Gastroesophageal sphincter (tissue), 4 donors: ENCODE measurements around the gene CYP27A1. TPM values are rescaled to one million over a fixed set of nuclear protein-coding genes. Genes with fewer than 3 reads are reported as not detected.

Experiments used
- ATAC-seq: fragments of 150-250 bp; one replicate; pipeline ENCODE4 v1.9.1; 2016; ENCODE audit warnings: mild to moderate bottlenecking, moderate library complexity
- H3K27ac ChIP-seq, 4 donors: fragments of 200-600 bp; sonication (generic) in 3 of 4; 1 replicate in 3 of 4; 2 replicates in 1 of 4; pipeline ENCODE4 v1.5.1; 2016 to 2019
- H3K27me3 ChIP-seq: fragments of 200-600 bp; sonication (generic); one replicate; pipeline ENCODE4 v1.5.1; 2019
- H3K36me3 ChIP-seq, 2 donors: fragments of 200-600 bp; sonication (generic); one replicate each; pipeline ENCODE4 v1.5.1; 2019; ENCODE audit warnings: control low read depth in 1 of 2
- H3K4me1 ChIP-seq, 3 donors: fragments of 200-600 bp; sonication (generic); 1 replicate in 2 of 3; 2 replicates in 1 of 3; pipeline ENCODE4 v1.5.1; 2016 to 2019; ENCODE audit warnings: control low read depth in 2 of 3
- H3K4me3 ChIP-seq, 2 donors: fragments of 200-600 bp; sonication (generic); one replicate each; pipeline ENCODE4 v1.5.1; 2019; ENCODE audit warnings: mild to moderate bottlenecking in 1 of 2, moderate library complexity in 1 of 2
- H3K9me3 ChIP-seq, 3 donors: fragments of 200-600 bp; sonication (generic); one replicate each; pipeline ENCODE4 v1.5.1; 2017 to 2019; ENCODE audit warnings: control low read depth in 2 of 3
- CTCF ChIP-seq, 4 experiments: fragments of 200-600 bp in 2 of 4; fragments of 450-650 bp in 2 of 4; sonication (generic) in 1 of 4; IDR thresholded peaks; one replicate each; pipeline ENCODE4 v1.5.1; 2017 to 2019; ENCODE audit warnings: antibody characterized with exemption in 4 of 4, mild to moderate bottlenecking in 2 of 4, moderate library complexity in 2 of 4
- EP300 ChIP-seq: sonication (generic); formaldehyde crosslinking; IDR thresholded peaks from one replicate; pipeline ENCODE4 v1.6.1; 2017; ENCODE audit warnings: antibody characterized with exemption, mild to moderate bottlenecking
- POLR2A ChIP-seq, 2 donors: fragments of 450-650 bp; IDR thresholded peaks; one replicate each; pipeline ENCODE4 v1.6.1; 2017; ENCODE audit warnings: antibody characterized with exemption in 2 of 2, mild to moderate bottlenecking in 2 of 2, moderate library complexity in 1 of 2
- POLR2AphosphoS5 ChIP-seq: sonication (generic); formaldehyde crosslinking; IDR thresholded peaks from one replicate; pipeline ENCODE4 v1.6.1; 2017; ENCODE audit warnings: antibody characterized with exemption
- WGBS, 2 donors: methylation state at CpG; one replicate each; pipeline ENCODE4 v1.1.5; 2018; ENCODE audit warnings: low coverage in 1 of 2; 5-methylcytosine and 5-hydroxymethylcytosine counted together
- total RNA-seq, 4 donors: library from RNA; depleted of rRNA; stranded (reverse); fragments of >200 nt; gene quantifications; one replicate each; pipeline ENCODE4 v1.1.0, GENCODE V29; 2016

The CYP27A1 gene
- total RNA-seq, 4 donors from 2014 or later, result 20.9 to 29.0 (median 23.5) TPM

GRCh38 chr2:218861645-218862318 is 79.8 kb downstream of the CYP27A1 start:
- TF ChIP-seq CTCF (IDR thresholded peaks at IDR 0.05), result no peak
- TF ChIP-seq POLR2A (IDR thresholded peaks at IDR 0.05), result no peak
- no peak for TF ChIP-seq POLR2AphosphoS5
- no peak for TF ChIP-seq EP300
- Histone ChIP-seq H3K4me1 (peaks cover 0 to 32% (median 15%) of the 10 kb centered on the region in 3 donors), H3K27me3 (peaks cover 100% of the 10 kb centered on the region), H3K9me3 (no peaks in the 10 kb centered on the region), H3K36me3 (no peaks in the 10 kb centered on the region), H3K27ac (no peak overlapping the region), H3K4me3 (no peak overlapping the region)
- 30 to 67% methylated on average over 3 to 6 of the region's 7 CpGs for WGBS, 2 donors
- no peak for ATAC-seq

GRCh38 chr2:218863021-218863520 is 81.1 kb downstream of the CYP27A1 start:
- Histone ChIP-seq H3K4me1 (peaks cover 0 to 32% (median 15%) of the 10 kb centered on the region in 3 donors), H3K4me3 (no peak overlapping the region), H3K9me3 (no peaks in the 10 kb centered on the region), H3K36me3 (no peaks in the 10 kb centered on the region), H3K27me3 (peaks cover 100% of the 10 kb centered on the region), H3K27ac (no peak overlapping the region)
- no peak for TF ChIP-seq CTCF (IDR thresholded peaks at IDR 0.05)
- WGBS, 2 donors, result 55% methylated on average over 3 of the region's 3 CpGs; no CpG with 5 or more reads in 1 of the 2 donors
- no peak for ATAC-seq

Other genes with a start within 250 kb of the CYP27A1 start
- 10 to 100 TPM in 1 of 4 donors, 1 to 10 TPM in 3; 8.3 to 17.4 (median 9.0) TPM for gene USP37, start 213.8 kb upstream of the CYP27A1 start, total RNA-seq
- 10 to 100 TPM; 27.5 to 35.3 (median 32.3) TPM for gene CNOT9, start 213.3 kb upstream of the CYP27A1 start, total RNA-seq
- gene PLCD4, start 174.2 kb upstream of the CYP27A1 start, total RNA-seq, result 10 to 100 TPM in 2 of 4 donors, 1 to 10 TPM in 2; 1.6 to 18.8 (median 9.3) TPM
- 10 to 100 TPM; 10.8 to 33.3 (median 24.6) TPM for gene ZNF142, start 122.5 kb upstream of the CYP27A1 start, total RNA-seq
- gene BCS1L, start 122.5 kb upstream of the CYP27A1 start, total RNA-seq, result 10 to 100 TPM; 24.3 to 37.4 (median 29.9) TPM
- 10 to 100 TPM; 16.3 to 24.6 (median 17.7) TPM for gene RNF25, start 110.1 kb upstream of the CYP27A1 start, total RNA-seq
- 10 to 100 TPM; 16.7 to 36.6 (median 22.2) TPM for gene STK36, start 110.1 kb upstream of the CYP27A1 start, total RNA-seq
- gene TTLL4, start 71.3 kb upstream of the CYP27A1 start, total RNA-seq, result 10 to 100 TPM in 2 of 4 donors, 1 to 10 TPM in 2; 6.5 to 12.1 (median 8.7) TPM
- not detected for gene PRKAG3, start 49.7 kb downstream of the CYP27A1 start, total RNA-seq
- gene WNT6, start 77.7 kb downstream of the CYP27A1 start, total RNA-seq, result 1 to 10 TPM; 1.3 to 4.2 (median 4.0) TPM
- gene WNT10A, start 98.7 kb downstream of the CYP27A1 start, total RNA-seq, result not detected
- gene CDK5R2, start 177.5 kb downstream of the CYP27A1 start, total RNA-seq, result under 1 TPM in 2 of 4 donors, not detected in 2; 0.27 to 0.35 TPM
- not detected for gene FEV, start 203.0 kb downstream of the CYP27A1 start, total RNA-seq
- gene CRYBA2, start 211.3 kb downstream of the CYP27A1 start, total RNA-seq, result not detected